Mesenchymal stem cell (in vitro differentiated cells and primary cell): ENCODE measurements around the gene HAUS3. TPM values are rescaled to one million over a fixed set of nuclear protein-coding genes. Genes with fewer than 3 reads are reported as not detected.

Experiments used
- DNase-seq: peaks from one replicate; pipeline ENCODE4 v3.0.0-alpha.2; 2013
- H2AFZ ChIP-seq: one replicate; pipeline ENCODE4 v1.6.1; 2013; ENCODE audit warnings: low read depth, mild to moderate bottlenecking, control low read depth, inconsistent platforms, low read length, moderate library complexity
- H2AK5ac ChIP-seq: 2 replicates; pipeline ENCODE4 v1.6.1; 2013; ENCODE audit warnings: low read length, moderate library complexity, mild to moderate bottlenecking, inconsistent platforms; ENCODE audit not compliant: severe bottlenecking
- H2BK120ac ChIP-seq: one replicate; pipeline ENCODE4 v1.6.1; 2013; ENCODE audit warnings: low read depth, mild to moderate bottlenecking, inconsistent platforms, low read length, moderate library complexity
- H2BK12ac ChIP-seq, 2 experiments: one replicate each; pipeline ENCODE4 v1.6.1; 2013; ENCODE audit warnings: inconsistent platforms in 2 of 2, low read length in 2 of 2, mild to moderate bottlenecking in 2 of 2, moderate library complexity in 2 of 2, control low read depth in 1 of 2
- H2BK15ac ChIP-seq: one replicate; pipeline ENCODE4 v1.6.1; 2013; ENCODE audit warnings: mild to moderate bottlenecking, low read depth, inconsistent platforms; ENCODE audit not compliant: poor library complexity, severe bottlenecking
- H2BK5ac ChIP-seq: 2 replicates; pipeline ENCODE4 v1.6.1; 2013; ENCODE audit warnings: low read depth, mild to moderate bottlenecking, low read length, control low read depth, inconsistent platforms; ENCODE audit not compliant: poor library complexity, severe bottlenecking
- H3K14ac ChIP-seq, 2 experiments: one replicate each; pipeline ENCODE4 v1.6.1; 2013; ENCODE audit warnings: inconsistent platforms in 2 of 2, low read length in 2 of 2, control low read depth in 1 of 2, mild to moderate bottlenecking in 1 of 2, moderate library complexity in 1 of 2
- H3K18ac ChIP-seq, 2 experiments: one replicate each; pipeline ENCODE4 v1.6.1; 2013; ENCODE audit warnings: inconsistent platforms in 2 of 2, low read length in 2 of 2, control low read depth in 1 of 2, low read depth in 1 of 2, mild to moderate bottlenecking in 1 of 2
- H3K23ac ChIP-seq, 2 experiments: one replicate each; pipeline ENCODE4 v1.6.1; 2013; ENCODE audit warnings: inconsistent platforms in 2 of 2, low read length in 2 of 2, mild to moderate bottlenecking in 2 of 2, moderate library complexity in 2 of 2, control low read depth in 1 of 2
- H3K27ac ChIP-seq: 2 replicates; pipeline ENCODE4 v1.5.1; 2013; ENCODE audit warnings: mild to moderate bottlenecking, moderate library complexity, low read length, control low read depth, inconsistent platforms; ENCODE audit not compliant: poor library complexity, severe bottlenecking
- H3K27me3 ChIP-seq, 2 experiments: 2 replicates each; pipeline versions ENCODE4 v1.6.1 to v1.7.0; 2013; ENCODE audit warnings: low read length in 2 of 2, mild to moderate bottlenecking in 2 of 2, moderate library complexity in 2 of 2, control low read depth in 1 of 2, inconsistent platforms in 1 of 2; ENCODE audit not compliant: control insufficient read depth in 1 of 2, insufficient read depth in 1 of 2
- H3K36me3 ChIP-seq, 2 experiments: 2 replicates each; pipeline versions ENCODE4 v1.6.1 to v1.7.0; 2013; ENCODE audit warnings: low read length in 2 of 2, control low read depth in 1 of 2, inconsistent platforms in 1 of 2, low read depth in 1 of 2, mild to moderate bottlenecking in 1 of 2; ENCODE audit not compliant: insufficient read depth in 2 of 2, control insufficient read depth in 1 of 2
- H3K4ac ChIP-seq, 2 experiments: one replicate each; pipeline ENCODE4 v1.6.1; 2013; ENCODE audit warnings: inconsistent platforms in 2 of 2, low read length in 2 of 2, mild to moderate bottlenecking in 2 of 2, moderate library complexity in 2 of 2, control low read depth in 1 of 2, low read depth in 1 of 2
- H3K4me1 ChIP-seq: 2 replicates; pipeline ENCODE4 v1.6.1; 2013; ENCODE audit warnings: low read depth, low read length, control low read depth; ENCODE audit not compliant: control insufficient read depth, insufficient read depth
- H3K4me2 ChIP-seq: 2 replicates; pipeline ENCODE4 v1.6.1; 2013; ENCODE audit warnings: low read length, mild to moderate bottlenecking, inconsistent platforms; ENCODE audit not compliant: poor library complexity, severe bottlenecking
- H3K4me3 ChIP-seq, 2 experiments: 2 replicates each; pipeline versions ENCODE4 v1.5.1 to v1.7.0; 2013; ENCODE audit warnings: low read length in 2 of 2, mild to moderate bottlenecking in 2 of 2, control low read depth in 1 of 2, low read depth in 1 of 2; ENCODE audit not compliant: insufficient read depth in 1 of 2
- H3K79me1 ChIP-seq: replicated peaks from 2 replicates; pipeline ENCODE4 v1.6.1; 2013; ENCODE audit warnings: mild to moderate bottlenecking, control low read depth, low read length, inconsistent platforms; ENCODE audit not compliant: poor library complexity, severe bottlenecking
- H3K9ac ChIP-seq: 2 replicates; pipeline ENCODE4 v1.7.0; 2013; ENCODE audit warnings: mild to moderate bottlenecking, low read length, moderate library complexity
- H3K9me3 ChIP-seq: 2 replicates; pipeline ENCODE4 v1.7.0; 2013; ENCODE audit warnings: mild to moderate bottlenecking, low read length; ENCODE audit not compliant: control insufficient read depth
- H4K8ac ChIP-seq: one replicate; pipeline ENCODE4 v1.6.1; 2013; ENCODE audit warnings: inconsistent platforms, mild to moderate bottlenecking, low read length, moderate library complexity
- H4K91ac ChIP-seq: one replicate; pipeline ENCODE4 v1.6.1; 2013; ENCODE audit warnings: mild to moderate bottlenecking, low read length, inconsistent platforms
- WGBS: methylation state at CpG from one replicate; pipeline ENCODE4 v1.1.7; 2013; ENCODE audit warnings: mixed read lengths; 5-methylcytosine and 5-hydroxymethylcytosine counted together
- polyA plus RNA-seq, 2 experiments: library from polyadenylated mRNA; stranded (reverse); fragments of 200-250 nt; gene quantifications; one replicate each; pipeline ENCODE4 v1.2.3, GENCODE V29; 2013

The HAUS3 gene
- polyA plus RNA-seq (2013, experiment 1 of 2), result 7.1 TPM
- 7.2 TPM for polyA plus RNA-seq (2013, experiment 2 of 2)

- H3K36me3 ChIP-seq, result peaks cover 5 to 18% of the 10 kb centered on the region in 2 experiments
- WGBS, result under 1% methylated on average over 83 of the region's 88 CpGs
- H4K91ac ChIP-seq, result no peak within 1 kb of the TSS
- H2BK12ac ChIP-seq, result peak within 1 kb of the TSS in 1 of 2 experiments; percentile 63
- peak within 1 kb of the TSS in 1 of 2 experiments; percentile 57 for H3K4ac ChIP-seq
- peaks cover 7% of the 10 kb centered on the region for H3K4me1 ChIP-seq
- peak within 1 kb of the TSS; percentile 93 for H3K9ac ChIP-seq
- H3K14ac ChIP-seq, result peak within 1 kb of the TSS in 1 of 2 experiments; percentile 9
- H3K18ac ChIP-seq, result peak within 1 kb of the TSS; percentile 40 to 48
- no peaks in the 10 kb centered on the region for H3K9me3 ChIP-seq
- H2BK120ac ChIP-seq, result no peak within 1 kb of the TSS
- H3K23ac ChIP-seq, result peak within 1 kb of the TSS in 1 of 2 experiments; percentile 89
- peak; percentile 96 for DNase-seq
- H3K27me3 ChIP-seq, result no peaks in the 10 kb centered on the region
- no peak within 1 kb of the TSS for H2BK15ac ChIP-seq
- H3K79me1 ChIP-seq, result peaks cover 8% of the 10 kb centered on the region
- H3K4me2 ChIP-seq, result peak within 1 kb of the TSS; percentile 91
- no peak within 1 kb of the TSS for H2AK5ac ChIP-seq
- H3K4me3 ChIP-seq, result peak within 1 kb of the TSS; percentile 92 to 95
- peak within 1 kb of the TSS; percentile 72 for H2AFZ ChIP-seq
- peak within 1 kb of the TSS; percentile 3 for H4K8ac ChIP-seq
- H3K27ac ChIP-seq, result no peak within 1 kb of the TSS
- no peak within 1 kb of the TSS for H2BK5ac ChIP-seq
Measured at GRCh38 chr4:2241410-2242353, at the start of gene HAUS3, which contains the start of gene POLN. HAUS3 (minus strand) TSS chr4:2242121; CDS start chr4:2240946, 1,175 bp downstream. POLN (minus strand) TSS chr4:2242121; CDS start chr4:2229231, 12,890 bp downstream.

DNA sequence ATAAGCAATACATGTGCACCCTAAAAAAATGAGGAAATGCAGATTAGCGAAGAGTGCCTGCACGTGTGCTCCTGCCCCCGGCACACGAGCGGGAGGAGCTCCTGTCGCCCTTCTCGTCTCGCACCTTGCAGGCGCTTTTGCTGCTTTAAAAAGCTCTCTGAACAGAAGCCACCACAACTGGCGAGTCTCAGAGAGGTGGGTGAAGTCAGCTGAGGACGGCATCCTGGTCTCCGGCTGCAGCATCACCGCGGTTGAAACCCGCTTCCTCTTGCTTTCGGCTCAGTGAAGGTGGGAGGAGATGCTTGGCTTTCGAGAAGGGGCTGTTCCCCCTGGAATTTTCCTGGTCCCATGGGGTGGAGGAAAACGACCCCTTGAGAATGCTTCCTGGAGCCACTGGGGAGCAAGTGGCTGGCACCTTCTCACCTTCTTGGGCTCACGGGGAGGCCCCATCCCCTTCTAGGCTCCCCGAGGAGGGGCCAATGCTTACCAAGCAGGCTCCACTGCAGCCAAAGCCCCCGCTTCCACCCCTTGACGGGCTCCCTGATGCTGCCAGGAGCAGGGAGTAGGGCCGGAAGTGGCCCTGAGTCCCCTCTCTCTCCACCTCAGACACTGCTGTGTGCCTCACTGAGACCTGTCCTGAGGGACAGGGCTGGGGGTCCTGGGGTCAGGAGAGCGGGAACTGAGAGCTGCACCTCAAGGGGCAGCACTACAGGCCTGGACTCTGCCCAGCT is 49.2 kb upstream of the HAUS3 start:
- no peak overlapping the region for H3K23ac ChIP-seq
- H3K4me2 ChIP-seq, result no peak overlapping the region
- no peak overlapping the region for H2BK12ac ChIP-seq
- no peak overlapping the region for H2BK15ac ChIP-seq
- no peak overlapping the region for H2AFZ ChIP-seq
- H4K8ac ChIP-seq, result no peak overlapping the region
- H3K4ac ChIP-seq, result no peak overlapping the region
- H2BK5ac ChIP-seq, result no peak overlapping the region
- peaks cover 0 to 53% of the 10 kb centered on the region in 2 experiments for H3K36me3 ChIP-seq
- no peaks in the 10 kb centered on the region for H3K9me3 ChIP-seq
- H3K27ac ChIP-seq, result no peak overlapping the region
- no peak overlapping the region for H3K14ac ChIP-seq
- no peaks in the 10 kb centered on the region for H3K27me3 ChIP-seq
- no peak overlapping the region for H2BK120ac ChIP-seq
- peaks cover 32% of the 10 kb centered on the region for H3K79me1 ChIP-seq
- DNase-seq, result no peak
- 82% methylated on average over 23 of the region's 24 CpGs for WGBS
- H4K91ac ChIP-seq, result no peak overlapping the region
- no peak overlapping the region for H3K9ac ChIP-seq
- no peak overlapping the region for H3K4me3 ChIP-seq
- no peak overlapping the region for H3K18ac ChIP-seq
- peaks cover 13% of the 10 kb centered on the region for H3K4me1 ChIP-seq
- no peak overlapping the region for H2AK5ac ChIP-seq

DNA sequence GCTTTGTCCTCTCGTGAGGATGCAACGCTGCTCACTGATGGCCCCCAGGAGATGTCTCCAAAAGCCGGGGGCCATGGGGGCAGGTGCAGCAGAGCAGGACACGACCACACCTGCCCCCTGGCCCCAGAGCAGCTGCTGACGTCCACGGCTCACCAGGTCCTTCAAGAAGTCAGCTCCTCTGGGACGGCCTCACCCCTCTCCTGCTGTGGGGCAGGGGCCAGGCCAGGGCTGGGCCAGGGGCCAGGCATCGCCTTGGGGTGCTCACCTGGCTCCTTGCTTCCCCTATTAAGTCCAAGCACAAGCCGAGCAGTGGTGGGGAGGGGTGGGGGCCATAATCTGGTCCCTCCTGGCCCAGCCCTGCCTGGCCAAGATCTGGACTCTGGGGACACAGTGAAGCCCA is 48.6 kb upstream of the HAUS3 start:
- Histone ChIP-seq H3K27me3 (no peaks in the 10 kb centered on the region), H2BK120ac (no peak overlapping the region), H3K4me3 (no peak overlapping the region), H3K4ac (no peak overlapping the region), H3K14ac (no peak overlapping the region), H2BK15ac (no peak overlapping the region), H2BK12ac (no peak overlapping the region), H3K9ac (no peak overlapping the region), H3K36me3 (peaks cover 0 to 53% of the 10 kb centered on the region in 2 experiments), H3K27ac (no peak overlapping the region), H3K9me3 (no peaks in the 10 kb centered on the region), H3K18ac (no peak overlapping the region), H2AK5ac (no peak overlapping the region), H2AFZ (no peak overlapping the region), H4K8ac (no peak overlapping the region), H2BK5ac (no peak overlapping the region), H4K91ac (no peak overlapping the region), H3K4me2 (no peak overlapping the region), H3K79me1 (peaks cover 25% of the 10 kb centered on the region), H3K23ac (no peak overlapping the region), H3K4me1 (peaks cover 13% of the 10 kb centered on the region)
- no peak for DNase-seq
- WGBS, result 88% methylated on average over 9 of the region's 9 CpGs

GRCh38 chr4:2289955-2290333 is 48.0 kb upstream of the HAUS3 start:
- DNase-seq, result no peak
- Histone ChIP-seq H2BK120ac (no peak overlapping the region), H3K9me3 (no peaks in the 10 kb centered on the region), H3K79me1 (peaks cover 23% of the 10 kb centered on the region), H3K23ac (no peak overlapping the region), H2BK15ac (no peak overlapping the region), H2BK5ac (no peak overlapping the region), H3K14ac (no peak overlapping the region), H2AK5ac (no peak overlapping the region), H3K18ac (no peak overlapping the region), H4K91ac (no peak overlapping the region), H3K4ac (no peak overlapping the region), H2AFZ (no peak overlapping the region), H3K36me3 (peaks cover 0 to 57% of the 10 kb centered on the region in 2 experiments), H3K4me2 (no peak overlapping the region), H3K9ac (no peak overlapping the region), H3K27me3 (no peaks in the 10 kb centered on the region), H3K27ac (no peak overlapping the region), H3K4me1 (peaks cover 13% of the 10 kb centered on the region), H2BK12ac (no peak overlapping the region), H4K8ac (no peak overlapping the region), H3K4me3 (no peak overlapping the region)
- 90% methylated on average over 11 of the region's 11 CpGs for WGBS
